Neural progenitor cell (in vitro differentiated cells): Measurements from ENCODE around the gene TMEM242.

Experiments used
- EZH2 ChIP-seq: fragments of 200-600 bp; sonication (generic); IDR thresholded peaks from 2 replicates; pipeline ENCODE4 v1.6.1; 2017; ENCODE audit warnings: antibody characterized with exemption, mild to moderate bottlenecking, moderate library complexity
- EZH2phosphoT487 ChIP-seq: fragments of 200-600 bp; sonication (generic); IDR thresholded peaks from 2 replicates; pipeline ENCODE4 v1.6.1; 2017; ENCODE audit warnings: antibody characterized with exemption
- TF ChIP-seq, protein P1 (sequence below): fragments of 200-600 bp; sonication (generic); IDR thresholded peaks from 2 replicates; pipeline ENCODE4 v1.5.1; 2017; ENCODE audit warnings: antibody characterized with exemption, mild to moderate bottlenecking

- TF ChIP-seq, protein P1, sequence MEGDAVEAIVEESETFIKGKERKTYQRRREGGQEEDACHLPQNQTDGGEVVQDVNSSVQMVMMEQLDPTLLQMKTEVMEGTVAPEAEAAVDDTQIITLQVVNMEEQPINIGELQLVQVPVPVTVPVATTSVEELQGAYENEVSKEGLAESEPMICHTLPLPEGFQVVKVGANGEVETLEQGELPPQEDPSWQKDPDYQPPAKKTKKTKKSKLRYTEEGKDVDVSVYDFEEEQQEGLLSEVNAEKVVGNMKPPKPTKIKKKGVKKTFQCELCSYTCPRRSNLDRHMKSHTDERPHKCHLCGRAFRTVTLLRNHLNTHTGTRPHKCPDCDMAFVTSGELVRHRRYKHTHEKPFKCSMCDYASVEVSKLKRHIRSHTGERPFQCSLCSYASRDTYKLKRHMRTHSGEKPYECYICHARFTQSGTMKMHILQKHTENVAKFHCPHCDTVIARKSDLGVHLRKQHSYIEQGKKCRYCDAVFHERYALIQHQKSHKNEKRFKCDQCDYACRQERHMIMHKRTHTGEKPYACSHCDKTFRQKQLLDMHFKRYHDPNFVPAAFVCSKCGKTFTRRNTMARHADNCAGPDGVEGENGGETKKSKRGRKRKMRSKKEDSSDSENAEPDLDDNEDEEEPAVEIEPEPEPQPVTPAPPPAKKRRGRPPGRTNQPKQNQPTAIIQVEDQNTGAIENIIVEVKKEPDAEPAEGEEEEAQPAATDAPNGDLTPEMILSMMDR, result no peak
- TF ChIP-seq EZH2 (no peak), EZH2phosphoT487 (no peak)
These were observed 36.0 kb downstream of the TMEM242 start for GRCh38 chr6:157287247-157287850.
